A673 (cell line): Measurements from ENCODE around the gene CELF1. TPM values are rescaled to one million over a fixed set of nuclear protein-coding genes. Genes with fewer than 3 reads are reported as not detected.

Source experiments
- BruUV-seq: library from RNA; stranded (reverse); fragments of 400-500 nt; replicated peaks from 2 replicates; lab custom pipeline; 2021; lab: Mats Ljungman, UMichigan
- CTCF ChIA-PET: fragments of 300-600 bp; sonication (Branson Sonifier 250); formaldehyde crosslinking; loops from one replicate; lab custom pipeline; 2022; ENCODE audit warnings: antibody characterized with exemption; lab: Charles Lee
- POLR2A ChIA-PET: fragments of 300-600 bp; sonication (Branson Sonifier 250); formaldehyde crosslinking; loops from one replicate; lab custom pipeline; 2022; ENCODE audit warnings: antibody characterized with exemption; ENCODE audit not compliant: low non-redundant PET; lab: Charles Lee
- DNase-seq: peaks from one replicate; pipeline ENCODE4 v3.0.0-alpha.2; 2015; ENCODE audit warnings: low spot score
- H3K27ac ChIP-seq: fragments of 200-600 bp; sonication (generic); 2 replicates; pipeline ENCODE4 v1.5.1; 2016; ENCODE audit warnings: mixed run types, low read depth, mild to moderate bottlenecking, mixed read lengths, antibody characterized with exemption, low read length; ENCODE audit not compliant: poor library complexity, severe bottlenecking
- H3K27me3 ChIP-seq: fragments of 200-600 bp; sonication (generic); replicated peaks from 2 replicates; pipeline ENCODE4 v1.6.1; 2017; ENCODE audit warnings: mixed run types, low read depth, mild to moderate bottlenecking, mixed read lengths, antibody characterized with exemption, low read length; ENCODE audit not compliant: insufficient read depth, poor library complexity
- H3K36me3 ChIP-seq: fragments of 200-600 bp; sonication (generic); 2 replicates; pipeline ENCODE4 v1.6.1; 2016; ENCODE audit warnings: mixed run types, mild to moderate bottlenecking, mixed read lengths, antibody characterized with exemption, low read length; ENCODE audit not compliant: insufficient read depth, poor library complexity, severe bottlenecking
- H3K4me1 ChIP-seq: fragments of 200-600 bp; sonication (generic); 2 replicates; pipeline ENCODE4 v1.6.1; 2017; ENCODE audit warnings: mixed run types, mild to moderate bottlenecking, mixed read lengths, antibody characterized with exemption, low read length; ENCODE audit not compliant: insufficient read depth, poor library complexity, severe bottlenecking
- H3K4me3 ChIP-seq: fragments of 200-600 bp; sonication (generic); 2 replicates; pipeline ENCODE4 v1.5.1; 2016; ENCODE audit warnings: low read depth, mixed run types, mild to moderate bottlenecking, mixed read lengths, low read length; ENCODE audit not compliant: poor library complexity, severe bottlenecking
- H3K9me3 ChIP-seq: fragments of 200-600 bp; sonication (generic); 2 replicates; pipeline ENCODE4 v1.6.1; 2016; ENCODE audit warnings: mixed run types, low read depth, mild to moderate bottlenecking, mixed read lengths, antibody characterized with exemption, low read length; ENCODE audit not compliant: poor library complexity, severe bottlenecking
- EZH2 ChIP-seq: fragments of 200-600 bp; sonication (generic); IDR thresholded peaks from 2 replicates; pipeline ENCODE4 v1.6.1; 2017; ENCODE audit warnings: borderline replicate concordance, low read depth, mild to moderate bottlenecking, mixed read lengths, antibody characterized with exemption, low read length; ENCODE audit not compliant: poor library complexity, severe bottlenecking
- intact Hi-C: fragments of 100-400 bp; cut with micrococcal nuclease; formaldehyde crosslinking; loops from one replicate; pipeline ENCODE4 v1.10.0; 2022; ENCODE audit not compliant: unreplicated experiment
- total RNA-seq: library from RNA; stranded (reverse); gene quantifications from 2 replicates; pipeline ENCODE4 v1.2.3, GENCODE V29; 2021
- TF ChIP-seq, protein P1 (sequence below): fragments of 300-800, 200-600 bp; sonication (generic); conservative IDR thresholded peaks from 2 replicates; pipeline ENCODE4 v1.5.1; 2017; ENCODE audit warnings: low read depth, mild to moderate bottlenecking, antibody characterized with exemption, low read length, moderate library complexity, mixed read lengths

Gene CELF1
- total RNA-seq, 1 experiment from 2014 or later: 257 TPM

DNA sequence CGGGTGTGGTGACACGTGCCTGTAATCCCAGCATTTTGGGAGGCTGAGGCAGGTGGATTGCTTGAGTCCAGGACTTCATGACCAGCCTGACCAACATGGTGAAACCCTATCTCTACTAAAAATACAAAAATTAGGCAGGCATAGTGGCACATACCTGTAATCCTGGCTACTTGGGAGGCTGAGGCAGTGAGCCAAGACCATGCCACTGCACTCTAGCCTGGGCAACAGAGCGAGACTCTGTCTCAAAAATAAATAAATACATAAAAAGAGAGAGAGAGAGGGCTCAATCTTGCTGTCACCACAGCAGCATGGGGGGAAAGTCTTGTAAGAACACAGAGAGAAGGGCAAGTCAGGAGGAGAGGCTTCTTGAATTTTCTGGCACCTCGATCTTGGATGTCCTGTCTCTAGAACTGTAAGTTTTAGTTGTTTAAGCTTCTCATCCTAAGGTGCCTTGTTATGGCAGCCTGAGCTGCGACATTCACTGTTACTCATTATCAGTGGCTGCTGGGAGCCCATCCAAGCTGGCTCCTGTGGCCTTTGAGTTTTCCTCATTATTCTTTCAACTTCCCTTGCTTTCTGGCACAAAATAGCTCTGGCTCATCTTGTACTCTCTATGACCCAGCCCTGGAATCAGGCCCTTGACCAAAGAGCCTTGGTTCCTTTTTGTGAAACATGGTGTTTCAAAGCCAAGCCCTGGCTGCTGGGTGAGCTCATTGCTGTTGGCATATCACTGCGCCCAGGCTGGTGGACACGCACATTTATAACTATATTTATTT is 118.7 kb downstream of the CELF1 start:
- Histone ChIP-seq H3K36me3 (no peaks in the 10 kb centered on the region), H3K4me1 (no peaks in the 10 kb centered on the region), H3K4me3 (no peak overlapping the region), H3K27ac (no peak overlapping the region), H3K9me3 (no peaks in the 10 kb centered on the region), H3K27me3 (no peaks in the 10 kb centered on the region)
- ChIA-PET CTCF (interaction anchor here (0.8 to 1.2 kb wide), 2 partner anchors 20 to 60 kb away, joined by 4 to 5 read pairs; no protein-coding TSS in a partner anchor), POLR2A (no interaction called here)
- TF ChIP-seq, protein P1, sequence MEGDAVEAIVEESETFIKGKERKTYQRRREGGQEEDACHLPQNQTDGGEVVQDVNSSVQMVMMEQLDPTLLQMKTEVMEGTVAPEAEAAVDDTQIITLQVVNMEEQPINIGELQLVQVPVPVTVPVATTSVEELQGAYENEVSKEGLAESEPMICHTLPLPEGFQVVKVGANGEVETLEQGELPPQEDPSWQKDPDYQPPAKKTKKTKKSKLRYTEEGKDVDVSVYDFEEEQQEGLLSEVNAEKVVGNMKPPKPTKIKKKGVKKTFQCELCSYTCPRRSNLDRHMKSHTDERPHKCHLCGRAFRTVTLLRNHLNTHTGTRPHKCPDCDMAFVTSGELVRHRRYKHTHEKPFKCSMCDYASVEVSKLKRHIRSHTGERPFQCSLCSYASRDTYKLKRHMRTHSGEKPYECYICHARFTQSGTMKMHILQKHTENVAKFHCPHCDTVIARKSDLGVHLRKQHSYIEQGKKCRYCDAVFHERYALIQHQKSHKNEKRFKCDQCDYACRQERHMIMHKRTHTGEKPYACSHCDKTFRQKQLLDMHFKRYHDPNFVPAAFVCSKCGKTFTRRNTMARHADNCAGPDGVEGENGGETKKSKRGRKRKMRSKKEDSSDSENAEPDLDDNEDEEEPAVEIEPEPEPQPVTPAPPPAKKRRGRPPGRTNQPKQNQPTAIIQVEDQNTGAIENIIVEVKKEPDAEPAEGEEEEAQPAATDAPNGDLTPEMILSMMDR: no peak
- no peak for TF ChIP-seq EZH2
- BruUV-seq: no TSS peak
- intact Hi-C loops: no loop called here
- DNase-seq: no peak

DNA sequence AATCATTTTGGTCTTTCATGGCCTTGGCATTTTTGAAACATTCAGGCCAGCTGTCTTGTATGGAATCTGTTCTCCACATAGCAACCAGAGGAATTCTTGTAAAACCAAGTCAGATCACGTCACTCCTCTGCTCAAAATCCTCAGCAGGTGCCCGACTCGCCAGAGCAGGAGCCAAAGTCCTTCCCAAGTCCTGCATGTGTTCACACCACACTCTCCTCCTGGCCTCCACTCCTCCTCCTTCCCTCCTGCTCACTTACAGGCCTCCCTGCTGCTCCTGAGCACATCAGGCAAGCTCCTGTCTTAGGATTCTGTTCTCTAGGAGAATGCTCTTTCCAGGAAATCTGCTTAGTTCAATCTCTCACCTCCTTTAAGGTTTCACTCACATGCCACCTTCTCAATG is 119.8 kb downstream of the CELF1 start:
- DNase-seq: no peak
- H3K36me3 ChIP-seq: no peaks in the 10 kb centered on the region
- ChIA-PET CTCF (interaction anchor here (0.5 kb wide), 1 partner anchor 21 kb away, joined by 3 read pairs; no protein-coding TSS in a partner anchor), POLR2A (no interaction called here)
- BruUV-seq: no TSS peak
- H3K27ac ChIP-seq: no peak overlapping the region
- no peaks in the 10 kb centered on the region for H3K27me3 ChIP-seq
- intact Hi-C loops: no loop called here
- no peaks in the 10 kb centered on the region for H3K9me3 ChIP-seq
- TF ChIP-seq EZH2: no peak
- TF ChIP-seq, protein P1: no peak
- no peaks in the 10 kb centered on the region for H3K4me1 ChIP-seq
- no peak overlapping the region for H3K4me3 ChIP-seq

DNA sequence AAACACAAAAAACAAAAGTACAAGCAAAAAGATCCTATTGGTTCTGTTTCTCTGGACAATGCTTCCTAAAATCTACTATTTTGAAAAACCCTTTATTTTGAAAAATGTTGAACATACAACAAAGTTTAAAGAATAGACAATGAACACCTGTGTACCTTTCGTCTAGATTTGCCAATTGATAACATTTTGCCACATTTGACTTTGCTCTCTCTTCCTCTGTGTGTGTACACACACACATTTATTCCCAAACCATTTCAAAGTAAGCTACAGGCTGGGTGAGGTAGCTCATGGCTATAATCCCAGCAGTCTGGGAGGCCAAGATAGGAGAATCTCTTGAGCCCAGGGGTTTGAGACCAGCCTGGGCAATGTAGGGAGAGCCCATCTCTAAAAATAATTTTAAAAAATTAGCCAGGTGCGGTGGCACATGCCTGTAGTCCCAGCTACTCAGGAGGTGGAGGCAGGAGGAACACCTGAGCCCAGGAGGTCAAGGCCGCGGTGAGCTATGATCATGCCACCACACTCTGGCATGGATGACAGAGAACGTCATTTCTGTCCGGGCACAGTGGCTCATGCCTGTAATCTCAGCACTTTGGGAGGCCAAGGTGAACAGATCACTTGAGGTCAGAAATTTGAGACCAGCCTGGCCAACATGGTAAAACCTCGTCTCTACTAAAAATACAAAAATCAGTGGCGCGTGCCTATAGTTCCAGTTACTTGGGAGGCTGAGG is 121.4 kb downstream of the CELF1 start:
- Histone ChIP-seq H3K4me1 (no peaks in the 10 kb centered on the region), H3K27me3 (no peaks in the 10 kb centered on the region), H3K4me3 (no peak overlapping the region), H3K36me3 (no peaks in the 10 kb centered on the region), H3K9me3 (no peaks in the 10 kb centered on the region), H3K27ac (no peak overlapping the region)
- BruUV-seq: no TSS peak
- intact Hi-C loops: no loop called here
- CTCF ChIA-PET: no interaction called here
- DNase-seq: no peak
- TF ChIP-seq, protein P1: no peak
- no peak for TF ChIP-seq EZH2
- POLR2A ChIA-PET: interaction anchor here (0.6 kb wide), 1 partner anchor 23 kb away, joined by 3 read pairs; no protein-coding TSS in a partner anchor
